H1 (cell line): Measurements from ENCODE around the gene HSD17B8. TPM values are rescaled to one million over a fixed set of nuclear protein-coding genes. Genes with fewer than 3 reads are reported as not detected.

Source experiments
- CTCF ChIA-PET: fragments of 300-600 bp; sonication (Branson Sonifier 250); formaldehyde crosslinking; loops from one replicate; lab custom pipeline; 2021; ENCODE audit not compliant: partially characterized antibody; lab: Charles Lee
- POLR2A ChIA-PET: fragments of 300-600 bp; sonication (Branson Sonifier 250); formaldehyde crosslinking; loops from one replicate; lab custom pipeline; 2021; ENCODE audit warnings: inconsistent platforms; ENCODE audit not compliant: partially characterized antibody; lab: Charles Lee
- DNase-seq, 2 experiments: peaks; one replicate each; pipeline versions ENCODE4 v3.0.0 to v3.0.0-alpha.2; 2010 to 2022; ENCODE audit warnings: low spot score in 2 of 2, low read depth in 1 of 2, mixed read lengths in 1 of 2
- FAIRE-seq: peaks from 2 replicates; lab custom pipeline; 2011; peaks lifted over from hg19 to GRCh38; lab: Jason Lieb, UNC
- H2AFZ ChIP-seq: 2 replicates; pipeline ENCODE4 v1.8.1; 2012; ENCODE audit warnings: low read length, inconsistent platforms
- H2AK5ac ChIP-seq: 2 replicates; pipeline ENCODE4 v1.6.1; 2013; ENCODE audit warnings: low read depth, low read length
- H2BK120ac ChIP-seq: replicated peaks from 2 replicates; pipeline ENCODE3; 2013; ENCODE audit warnings: low read depth, low read length, inconsistent platforms
- H2BK12ac ChIP-seq: 2 replicates; pipeline ENCODE4 v1.6.1; 2013; ENCODE audit warnings: low read depth, low read length
- H2BK15ac ChIP-seq: 2 replicates; pipeline ENCODE4 v1.6.1; 2013; ENCODE audit warnings: low read length
- H2BK20ac ChIP-seq: 2 replicates; pipeline ENCODE4 v1.6.1; 2013; ENCODE audit warnings: low read length
- H2BK5ac ChIP-seq: 2 replicates; pipeline ENCODE4 v1.6.1; 2013; ENCODE audit warnings: low read depth, low read length
- H3K14ac ChIP-seq: 2 replicates; pipeline ENCODE4 v1.6.1; 2013; ENCODE audit warnings: inconsistent platforms; ENCODE audit not compliant: insufficient read length
- H3K18ac ChIP-seq: 2 replicates; pipeline ENCODE4 v1.6.1; 2013; ENCODE audit warnings: low read length; ENCODE audit errors: extremely low read depth
- H3K23ac ChIP-seq: 2 replicates; pipeline ENCODE4 v1.6.1; 2013; ENCODE audit warnings: inconsistent platforms; ENCODE audit not compliant: insufficient read length
- H3K23me2 ChIP-seq: 2 replicates; pipeline ENCODE4 v1.6.1; 2013; ENCODE audit warnings: low read depth, low read length
- H3K27ac ChIP-seq: 2 replicates; pipeline ENCODE4 v1.6.1; 2011; ENCODE audit warnings: low read depth, low read length, inconsistent platforms
- H3K27me3 ChIP-seq, 4 experiments: replicated peaks in 1 of 4; 1 replicate in 1 of 4; 2 replicates in 3 of 4; pipeline versions ENCODE4 v1.6.1 to v1.8.1; 2011 to 2013; ENCODE audit warnings: low read length in 3 of 4, mild to moderate bottlenecking in 3 of 4, inconsistent platforms in 2 of 4, mixed read lengths in 2 of 4, moderate library complexity in 1 of 4; ENCODE audit not compliant: control insufficient read depth in 3 of 4, insufficient read depth in 3 of 4; ENCODE audit errors: extremely low read depth in 1 of 4
- H3K36me3 ChIP-seq, 4 experiments: 2 replicates each; pipeline versions ENCODE4 v1.6.1 to v1.8.1; 2011 to 2013; ENCODE audit warnings: mild to moderate bottlenecking in 4 of 4, low read length in 3 of 4, moderate library complexity in 2 of 4, control low read depth in 1 of 4, inconsistent platforms in 1 of 4; ENCODE audit not compliant: insufficient read depth in 4 of 4, control insufficient read depth in 2 of 4
- H3K4ac ChIP-seq: replicated peaks from 2 replicates; pipeline ENCODE3; 2013; ENCODE audit warnings: low read length, low read depth, mixed read lengths, inconsistent platforms; ENCODE audit not compliant: insufficient read length
- H3K4me1 ChIP-seq, 4 experiments: replicated peaks in 1 of 4; 1 replicate in 1 of 4; 2 replicates in 3 of 4; pipeline versions ENCODE4 v1.6.1 to v1.8.1; 2011 to 2013; ENCODE audit warnings: low read length in 3 of 4, inconsistent platforms in 2 of 4, mixed read lengths in 1 of 4; ENCODE audit not compliant: insufficient read depth in 4 of 4, control insufficient read depth in 3 of 4
- H3K4me2 ChIP-seq, 2 experiments: 2 replicates each; pipeline versions ENCODE4 v1.6.1 to v1.8.1; 2011 to 2013; ENCODE audit warnings: low read depth in 2 of 2, low read length in 2 of 2, control low read depth in 1 of 2, inconsistent platforms in 1 of 2, mild to moderate bottlenecking in 1 of 2; ENCODE audit not compliant: insufficient read depth in 1 of 2
- H3K4me3 ChIP-seq, 4 experiments: fragments of 200-600, 300-600 bp in 1 of 4; sonication (generic), shearing (Covaris generic), sonication (Bioruptor Twin) in 1 of 4; 2 replicates each; pipeline versions ENCODE4 v1.5.1 to v1.8.1; 2011 to 2016; ENCODE audit warnings: low read length in 4 of 4, low read depth in 3 of 4, control low read depth in 2 of 4, inconsistent platforms in 2 of 4, mild to moderate bottlenecking in 2 of 4, mixed read lengths in 1 of 4, moderate library complexity in 1 of 4; ENCODE audit not compliant: insufficient read depth in 2 of 4; ENCODE audit errors: extremely low read depth in 1 of 4
- H3K56ac ChIP-seq: replicated peaks from 2 replicates; pipeline ENCODE3; 2013; ENCODE audit warnings: low read depth, mild to moderate bottlenecking, mixed read lengths, low read length, inconsistent platforms; ENCODE audit not compliant: insufficient read length
- H3K79me1 ChIP-seq: 2 replicates; pipeline ENCODE4 v1.6.1; 2013; ENCODE audit warnings: low read depth, low read length, control low read depth
- H3K79me2 ChIP-seq, 2 experiments: 2 replicates each; pipeline versions ENCODE4 v1.6.1 to v1.8.1; 2012 to 2013; ENCODE audit warnings: low read length in 2 of 2, mild to moderate bottlenecking in 2 of 2, inconsistent platforms in 1 of 2; ENCODE audit not compliant: insufficient read depth in 2 of 2, control insufficient read depth in 1 of 2
- H3K9ac ChIP-seq, 4 experiments: replicated peaks in 1 of 4; 1 replicate in 1 of 4; 2 replicates in 3 of 4; pipeline versions ENCODE4 v1.6.1 to v1.8.1; 2011 to 2013; ENCODE audit warnings: low read depth in 3 of 4, low read length in 3 of 4, control low read depth in 2 of 4, mild to moderate bottlenecking in 2 of 4, moderate library complexity in 2 of 4, inconsistent platforms in 1 of 4; ENCODE audit errors: extremely low read depth in 1 of 4
- H3K9me3 ChIP-seq, 2 experiments: 2 replicates each; pipeline versions ENCODE4 v1.6.1 to v1.8.1; 2012 to 2013; ENCODE audit warnings: mild to moderate bottlenecking in 2 of 2, moderate library complexity in 2 of 2, control low read depth in 1 of 2, inconsistent platforms in 1 of 2, low read depth in 1 of 2, low read length in 1 of 2, mixed read lengths in 1 of 2; ENCODE audit not compliant: insufficient read depth in 2 of 2
- H4K20me1 ChIP-seq, 2 experiments: replicated peaks in 1 of 2; 2 replicates each; pipeline versions ENCODE3 to v1.8.1; 2011 to 2013; ENCODE audit warnings: inconsistent platforms in 2 of 2, low read length in 2 of 2, mild to moderate bottlenecking in 1 of 2; ENCODE audit not compliant: insufficient read depth in 2 of 2, control insufficient read depth in 1 of 2
- H4K5ac ChIP-seq: 2 replicates; pipeline ENCODE4 v1.6.1; 2013; ENCODE audit warnings: low read length, low read depth, mixed read lengths, inconsistent platforms; ENCODE audit not compliant: insufficient read length
- H4K8ac ChIP-seq: 2 replicates; pipeline ENCODE4 v1.8.0; 2013; ENCODE audit warnings: mild to moderate bottlenecking, moderate library complexity, low read length, inconsistent platforms; ENCODE audit not compliant: insufficient read depth; ENCODE audit errors: extremely low read depth
- H4K91ac ChIP-seq: replicated peaks from 2 replicates; pipeline ENCODE3; 2013; ENCODE audit warnings: low read length, mixed read lengths, inconsistent platforms; ENCODE audit not compliant: insufficient read length
- ASH2L ChIP-seq: fragments of 200-600, 300-600 bp; sonication (generic); IDR thresholded peaks from one replicate; pipeline ENCODE4 v1.7.1; 2017; ENCODE audit warnings: low read length
- BACH1 ChIP-seq: IDR thresholded peaks from 2 replicates; pipeline ENCODE4 v1.6.1; 2012; ENCODE audit warnings: low read length, improper control_type of control experiment
- CBX5 ChIP-seq: fragments of 300-800, 300-1000 bp; sonication (generic); IDR thresholded peaks from 2 replicates; pipeline ENCODE4 v1.7.1; 2016; ENCODE audit warnings: antibody characterized with exemption, low read length, low read depth
- EP300 ChIP-seq, 2 experiments: IDR thresholded peaks; 1 replicate in 1 of 2; 2 replicates in 1 of 2; pipeline ENCODE4 v1.6.1; 2011 to 2012; ENCODE audit warnings: low read depth in 2 of 2, low read length in 2 of 2, mild to moderate bottlenecking in 2 of 2, borderline replicate concordance in 1 of 2, inconsistent platforms in 1 of 2, moderate library complexity in 1 of 2
- JUN ChIP-seq: IDR thresholded peaks from 2 replicates; pipeline ENCODE4 v1.6.1; 2011; ENCODE audit warnings: low read depth, mild to moderate bottlenecking, improper control_type of control experiment, low read length
- POU5F1 ChIP-seq: IDR thresholded peaks from 2 replicates; pipeline ENCODE4 v1.6.1; 2011; ENCODE audit warnings: low read depth, mild to moderate bottlenecking, low read length, moderate library complexity
- RBBP5 ChIP-seq: IDR thresholded peaks from 2 replicates; pipeline ENCODE4 v1.7.1; 2012; ENCODE audit warnings: low read depth, mild to moderate bottlenecking, inconsistent platforms, low read length, moderate library complexity, borderline replicate concordance
- RXRA ChIP-seq: IDR thresholded peaks from 2 replicates; pipeline ENCODE4 v1.6.1; 2011; ENCODE audit warnings: low read depth, mild to moderate bottlenecking, low read length, moderate library complexity; ENCODE audit not compliant: insufficient read depth
- SAP30 ChIP-seq: fragments of 300-600 bp; sonication (generic); IDR thresholded peaks from 2 replicates; pipeline ENCODE4 v1.7.1; 2012; ENCODE audit warnings: low read length, moderate library complexity, mild to moderate bottlenecking, inconsistent platforms; ENCODE audit not compliant: insufficient read depth, insufficient replicate concordance
- SIRT6 ChIP-seq: IDR thresholded peaks from one replicate; pipeline ENCODE4 v1.7.1; 2012; ENCODE audit warnings: low read length, inconsistent platforms
- TAF7 ChIP-seq: optimal IDR thresholded peaks from 2 replicates; pipeline ENCODE3; 2011; ENCODE audit warnings: low read depth, mild to moderate bottlenecking, inconsistent platforms, low read length, moderate library complexity, borderline replicate concordance
- TCF12 ChIP-seq: IDR thresholded peaks from 2 replicates; pipeline ENCODE4 v1.6.1; 2011; ENCODE audit warnings: low read depth, mild to moderate bottlenecking, low read length
- WGBS, 2 experiments: shearing (Covaris generic) in 1 of 2; methylation state at CpG; one replicate each; pipeline versions ENCODE4 v1.1.6 to v1.1.7; 2013 to 2015; ENCODE audit warnings: low lambda C conversion rate in 2 of 2, mixed read lengths in 2 of 2, inconsistent platforms in 1 of 2, low coverage in 1 of 2, missing lambda C conversion rate in 1 of 2; ENCODE audit not compliant: insufficient replicate concordance in 2 of 2, insufficient coverage in 1 of 2, insufficient read length in 1 of 2; ENCODE audit errors: extremely low coverage in 1 of 2, missing lambda C conversion rate in 1 of 2; 5-methylcytosine and 5-hydroxymethylcytosine counted together
- polyA plus RNA-seq, 7 experiments: library from polyadenylated mRNA; depleted of rRNA in 3 of 7; stranded (reverse) in 5 of 7; unstranded in 2 of 7; fragments of >200 nt in 5 of 7; fragments of 200-250 nt in 2 of 7; gene quantifications; 1 replicate in 5 of 7; 2 replicates in 1 of 7; 4 replicates in 1 of 7; pipeline versions ENCODE4 v1.2.1 to v1.2.3, GENCODE V29; 2011 to 2013; ENCODE audit warnings: missing spikeins in 2 of 7, mixed read lengths in 2 of 7
- total RNA-seq: library from RNA; stranded (reverse); fragmentation: NEBNext Ultra II Directional; extraction: Animal tissue kit (Norgen Biotek cat#: 25700); gene quantifications from 2 replicates; pipeline ENCODE4 v1.2.1, GENCODE V29; 2021
- TF ChIP-seq, protein P1 (sequence below): IDR thresholded peaks from 2 replicates; pipeline ENCODE4 v1.6.1; 2012; ENCODE audit warnings: inconsistent platforms

The HSD17B8 gene
- total and polyA plus RNA-seq, 2 of the 8 experiments (the other 6 are each of a cell fraction or from before 2014, with no cell fraction given), result 3.3 to 17.1 TPM

DNA sequence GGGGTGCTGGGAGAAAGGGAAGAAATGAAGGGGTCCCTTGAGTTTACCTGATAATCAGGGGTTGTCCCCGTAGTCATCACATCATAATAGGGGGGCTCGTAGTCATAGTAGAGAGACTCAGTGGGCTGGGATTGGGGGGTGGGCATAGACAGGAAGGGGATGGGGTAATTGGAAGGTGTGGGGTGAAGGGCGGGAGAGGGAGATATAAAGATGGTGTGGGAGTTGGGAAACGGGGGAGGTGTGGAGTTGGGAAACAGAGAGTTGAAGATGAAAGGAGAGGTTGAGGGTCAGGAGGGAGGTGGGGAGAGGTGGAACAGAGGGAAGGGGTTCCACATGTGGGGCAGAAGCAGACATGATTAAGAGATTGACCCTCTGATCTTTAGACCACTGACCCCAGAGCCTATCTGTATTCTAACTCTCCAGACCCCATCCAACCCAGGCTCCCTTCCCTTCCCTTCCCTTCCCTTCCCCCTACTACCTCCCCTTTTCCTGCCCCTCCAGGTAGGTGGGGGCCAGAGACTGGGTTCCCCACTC lies 18.7 kb upstream of the HSD17B8 start:
- H3K27ac ChIP-seq, result no peak overlapping the region
- no peak overlapping the region for H4K8ac ChIP-seq
- TF ChIP-seq SIRT6 (no peak), BACH1 (no peak), TCF12 (no peak), POU5F1 (no peak), TAF7 (no peak), JUN (no peak), RXRA (no peak), RBBP5 (no peak), SAP30 (no peak), CBX5 (no peak), EP300 (IDR thresholded peaks at IDR 0.05; ENCODE audit: borderline replicate concordance in 1 of 2, low read depth in 2 of 2, low read length in 2 of 2) (no peak), ASH2L (no peak)
- TF ChIP-seq, protein P1, sequence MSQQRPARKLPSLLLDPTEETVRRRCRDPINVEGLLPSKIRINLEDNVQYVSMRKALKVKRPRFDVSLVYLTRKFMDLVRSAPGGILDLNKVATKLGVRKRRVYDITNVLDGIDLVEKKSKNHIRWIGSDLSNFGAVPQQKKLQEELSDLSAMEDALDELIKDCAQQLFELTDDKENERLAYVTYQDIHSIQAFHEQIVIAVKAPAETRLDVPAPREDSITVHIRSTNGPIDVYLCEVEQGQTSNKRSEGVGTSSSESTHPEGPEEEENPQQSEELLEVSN, result no peak
- H3K4me3 ChIP-seq, result no peak overlapping the region
- H3K4me1 ChIP-seq, result peaks cover 0 to 5% (median 2%) of the 10 kb centered on the region in 4 experiments; a peak in 2 of 7 replicates
- H4K5ac ChIP-seq, result no peak overlapping the region
- H3K4me2 ChIP-seq, result no peak overlapping the region
- no peak overlapping the region for H3K23ac ChIP-seq
- H2BK20ac ChIP-seq, result no peak overlapping the region
- H4K20me1 ChIP-seq, result no peaks in the 10 kb centered on the region
- H2AFZ ChIP-seq, result no peak overlapping the region
- H3K23me2 ChIP-seq, result no peaks in the 10 kb centered on the region; the same call in 1 of the 2 replicates
- H4K91ac ChIP-seq, result no peak overlapping the region
- no peak overlapping the region for H3K4ac ChIP-seq
- no peaks in the 10 kb centered on the region for H3K79me1 ChIP-seq
- DNase-seq (no peak), FAIRE-seq (no peak)
- no peak overlapping the region for H2BK120ac ChIP-seq
- H3K14ac ChIP-seq, result no peak overlapping the region
- no peak overlapping the region for H3K18ac ChIP-seq
- H3K9ac ChIP-seq, result no peak overlapping the region
- no peaks in the 10 kb centered on the region for H3K9me3 ChIP-seq
- H3K36me3 ChIP-seq, result no peaks in the 10 kb centered on the region
- ChIA-PET CTCF (interaction anchor here (0.9 kb wide), 1 partner anchor 9 kb away, joined by 3 read pairs; no protein-coding TSS in a partner anchor), POLR2A (no interaction called here)
- H2BK15ac ChIP-seq, result no peak overlapping the region
- peaks cover 0 to 1% (median 0%) of the 10 kb centered on the region in 4 experiments; a peak in 2 of 7 replicates for H3K27me3 ChIP-seq
- H3K56ac ChIP-seq, result no peak overlapping the region
- H2AK5ac ChIP-seq, result no peak overlapping the region
- no peak overlapping the region for H2BK5ac ChIP-seq
- no peaks in the 10 kb centered on the region for H3K79me2 ChIP-seq
- no peak overlapping the region for H2BK12ac ChIP-seq
- 81 to 100% methylated on average over 2 to 3 of the region's 4 CpGs for WGBS, 2 experiments
